NT2/D1 (cell line): ENCODE measurements around the gene TRMT2A.

Experiments used
- DNase-seq: peaks from one replicate; pipeline ENCODE4 v3.0.0-alpha.2; 2011; ENCODE audit warnings: low read depth, low spot score
- H3K27me3 ChIP-seq: 2 replicates; pipeline ENCODE4 v1.6.0; 2011; ENCODE audit warnings: mild to moderate bottlenecking; ENCODE audit not compliant: insufficient read length, insufficient read depth
- H3K36me3 ChIP-seq: 2 replicates; pipeline ENCODE4 v1.6.1; 2011; ENCODE audit warnings: mild to moderate bottlenecking, low read length, mixed read lengths; ENCODE audit not compliant: insufficient read depth, insufficient read length
- H3K4me1 ChIP-seq: 2 replicates; pipeline ENCODE4 v1.5.1; 2011; ENCODE audit not compliant: insufficient read depth, insufficient read length
- H3K4me3 ChIP-seq: 2 replicates; pipeline ENCODE4 v1.5.1; 2011; ENCODE audit warnings: low read depth; ENCODE audit not compliant: insufficient read length
- H3K9ac ChIP-seq: 2 replicates; pipeline ENCODE4 v1.6.0; 2011; ENCODE audit warnings: low read depth; ENCODE audit not compliant: insufficient read length
- H3K9me3 ChIP-seq: 2 replicates; pipeline ENCODE4 v1.5.1; 2011; ENCODE audit warnings: mild to moderate bottlenecking, low read length; ENCODE audit not compliant: insufficient read depth
- SUZ12 ChIP-seq: IDR thresholded peaks from 2 replicates; pipeline ENCODE4 v1.6.1; 2011; ENCODE audit not compliant: insufficient read length, insufficient read depth; ENCODE audit errors: extremely low read depth
- YY1 ChIP-seq: IDR thresholded peaks from 2 replicates; pipeline ENCODE4 v1.6.1; 2011; ENCODE audit not compliant: insufficient read length, insufficient read depth
- ZNF274 ChIP-seq: IDR thresholded peaks from 2 replicates; pipeline ENCODE4 v1.6.1; 2011; ENCODE audit warnings: mild to moderate bottlenecking, low read depth, low read length

Gene TRMT2A

GRCh38 chr22:20158391-20159036 lies 41.5 kb upstream of the TRMT2A start:
- Histone ChIP-seq H3K27me3 (no peaks in the 10 kb centered on the region), H3K9ac (peak overlapping the region; percentile 2), H3K4me1 (peaks cover 9% of the 10 kb centered on the region), H3K36me3 (no peaks in the 10 kb centered on the region), H3K9me3 (no peaks in the 10 kb centered on the region), H3K4me3 (no peak overlapping the region)
- TF ChIP-seq SUZ12 (no peak), YY1 (no peak), ZNF274 (no peak)
- no peak for DNase-seq

- no peak overlapping the region for H3K4me3 ChIP-seq
- no peak overlapping the region for H3K9ac ChIP-seq
- no peak for DNase-seq
- H3K27me3 ChIP-seq: no peaks in the 10 kb centered on the region
- H3K9me3 ChIP-seq: no peaks in the 10 kb centered on the region
- no peaks in the 10 kb centered on the region for H3K36me3 ChIP-seq
- TF ChIP-seq SUZ12 (no peak), YY1 (no peak), ZNF274 (no peak)
- H3K4me1 ChIP-seq: peaks cover 9% of the 10 kb centered on the region
Observed at GRCh38 chr22:20157430-20158183, 40.6 kb upstream of the TRMT2A start.

DNA sequence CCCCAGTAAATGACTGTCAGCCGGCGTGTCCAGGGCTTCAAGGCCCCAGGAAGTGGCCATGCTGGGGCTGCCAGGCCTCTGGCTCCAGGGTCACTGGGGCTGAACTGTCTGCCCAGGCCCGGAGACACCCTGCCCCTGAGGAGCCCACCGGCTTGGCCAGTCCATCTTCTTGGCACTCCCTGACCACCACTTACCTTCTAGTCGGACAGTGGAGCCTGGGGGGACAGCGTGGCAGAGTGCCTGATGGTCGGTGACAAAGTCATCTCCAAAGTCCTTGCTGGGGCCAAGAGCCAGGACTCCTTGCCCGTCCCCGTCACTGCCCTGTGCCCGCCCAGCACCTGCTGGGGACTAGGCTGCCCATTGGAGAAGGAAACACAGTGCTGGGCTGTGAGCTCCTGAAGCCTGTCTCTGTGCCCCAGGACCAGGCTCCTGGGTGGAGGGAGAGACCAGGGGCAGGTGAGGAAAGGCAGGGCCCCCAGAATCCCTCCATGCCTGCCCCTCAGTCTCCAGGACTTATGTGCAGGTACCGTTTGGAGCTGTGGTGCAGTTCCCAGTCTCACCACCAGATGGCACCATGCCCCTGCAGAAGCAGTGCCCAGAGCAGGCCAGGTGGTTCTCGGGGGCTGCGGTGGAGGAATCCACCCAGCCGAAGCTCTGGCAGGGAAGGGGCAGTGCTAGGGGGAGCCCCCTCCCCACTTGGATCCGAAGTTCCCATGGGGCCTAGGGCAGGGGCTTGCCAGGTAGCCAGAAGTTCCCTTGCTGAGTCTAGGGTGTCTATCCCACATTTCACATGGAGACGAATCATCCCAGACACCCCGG lies 39.8 kb upstream of the TRMT2A start:
- Histone ChIP-seq H3K9ac (no peak overlapping the region), H3K36me3 (no peaks in the 10 kb centered on the region), H3K9me3 (no peaks in the 10 kb centered on the region), H3K27me3 (no peaks in the 10 kb centered on the region), H3K4me3 (no peak overlapping the region), H3K4me1 (peaks cover 9% of the 10 kb centered on the region)
- peak; percentile 63 for DNase-seq
- TF ChIP-seq ZNF274: no peak
- no peak for TF ChIP-seq SUZ12
- TF ChIP-seq YY1: no peak

- Histone ChIP-seq H3K9me3 (no peaks in the 10 kb centered on the region), H3K36me3 (no peaks in the 10 kb centered on the region), H3K27me3 (no peaks in the 10 kb centered on the region), H3K9ac (no peak overlapping the region), H3K4me1 (peaks cover 9% of the 10 kb centered on the region), H3K4me3 (no peak overlapping the region)
- TF ChIP-seq SUZ12 (no peak), YY1 (no peak), ZNF274 (no peak)
- DNase-seq: no peak
Observed at GRCh38 chr22:20156042-20156389, 39.0 kb upstream of the TRMT2A start.

DNA sequence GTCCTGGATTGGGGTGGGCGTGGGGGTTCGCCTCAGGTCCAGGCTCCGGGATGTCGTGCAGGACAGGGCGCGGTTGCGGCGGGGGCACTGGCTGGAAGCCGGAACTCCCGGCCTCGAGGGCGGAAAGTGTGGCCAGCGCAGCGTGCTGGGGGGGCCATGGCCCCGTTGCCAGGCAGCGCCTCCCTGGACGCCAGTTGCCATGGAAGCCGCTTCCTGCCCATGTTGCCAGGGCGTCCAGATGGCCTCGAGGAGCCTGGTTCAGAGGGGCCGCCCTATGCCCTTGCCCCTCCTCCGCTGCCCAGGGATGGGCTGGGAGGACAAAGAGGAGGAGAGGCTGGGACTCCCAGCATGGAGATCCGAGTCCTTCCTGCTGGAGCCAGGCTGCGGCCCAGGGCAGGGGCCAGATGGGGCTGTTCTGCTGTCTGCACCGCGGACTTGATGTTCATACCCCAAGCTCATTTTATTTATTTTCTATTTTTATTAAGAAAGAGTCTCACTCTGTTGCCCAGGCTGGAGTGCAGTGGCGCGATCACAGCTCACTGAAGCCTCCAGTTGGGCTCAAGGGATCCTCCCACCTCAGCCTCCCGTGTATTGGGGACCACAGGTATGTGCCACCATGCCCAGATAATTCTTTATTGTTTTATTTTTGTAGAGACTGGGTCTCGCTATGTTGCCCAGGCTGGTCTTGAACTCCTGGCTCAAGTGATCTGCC lies 38.5 kb upstream of the TRMT2A start:
- TF ChIP-seq YY1 (no peak), ZNF274 (no peak), SUZ12 (no peak)
- no peaks in the 10 kb centered on the region for H3K9me3 ChIP-seq
- H3K4me1 ChIP-seq: peaks cover 9% of the 10 kb centered on the region
- no peak overlapping the region for H3K9ac ChIP-seq
- no peak overlapping the region for H3K4me3 ChIP-seq
- H3K36me3 ChIP-seq: no peaks in the 10 kb centered on the region
- no peaks in the 10 kb centered on the region for H3K27me3 ChIP-seq
- DNase-seq: no peak

DNA sequence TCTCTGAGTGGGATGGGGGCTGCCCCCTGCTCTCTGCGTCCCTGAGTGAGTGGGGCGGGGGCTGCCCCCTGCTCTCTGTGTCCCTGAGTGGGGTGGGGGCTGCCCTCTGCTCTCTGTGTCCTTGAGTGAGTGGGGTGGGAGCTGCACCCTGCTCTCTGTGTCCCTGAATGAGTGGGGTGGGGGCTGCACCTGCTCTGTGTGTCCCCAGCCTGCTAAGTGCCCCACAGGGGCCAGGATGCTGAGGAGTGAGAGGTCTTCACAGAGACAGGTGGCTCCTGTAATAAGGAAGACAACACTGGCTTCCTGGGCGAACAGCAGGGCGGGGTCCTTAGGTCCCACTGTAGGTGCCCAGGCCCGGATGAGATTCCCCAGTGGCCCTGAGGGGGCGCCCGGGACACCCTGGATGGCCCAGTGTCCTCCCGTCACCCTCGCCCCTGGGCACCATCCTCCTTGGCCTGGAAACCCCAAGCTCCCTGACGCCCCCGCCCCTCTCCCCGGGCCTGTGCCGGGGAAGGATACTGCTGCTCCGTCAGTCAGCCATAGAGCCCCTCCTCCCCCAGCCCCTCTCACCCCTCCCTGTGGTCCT lies 37.7 kb upstream of the TRMT2A start:
- Histone ChIP-seq H3K4me1 (peaks cover 9% of the 10 kb centered on the region), H3K9me3 (no peaks in the 10 kb centered on the region), H3K27me3 (no peaks in the 10 kb centered on the region), H3K36me3 (no peaks in the 10 kb centered on the region), H3K4me3 (no peak overlapping the region), H3K9ac (no peak overlapping the region)
- TF ChIP-seq SUZ12 (no peak), ZNF274 (no peak), YY1 (no peak)
- DNase-seq: no peak
